ENCODE measurements around the gene MTG2.

GRCh38 chr20:62229667-62230066, 46.8 kb downstream of the MTG2 start:
- no peak for TF ChIP-seq CTCF (IDR thresholded peaks at IDR 0.05)
- no peak for TF ChIP-seq POLR2A (IDR thresholded peaks at IDR 0.05)
- TF ChIP-seq POLR2AphosphoS5 (IDR thresholded peaks at IDR 0.05), result no peak
